ENCODE measurements around the gene TBPL1.
A peak's percentile ranks its signal among the peaks of the same experiment; 100 is the strongest.
"Not testable (repeated sequence)": the region's sequence is repeated elsewhere in the genome, so short reads cannot be mapped to it uniquely, and the experiment has no call there.

The TBPL1 gene

GRCh38 chr6:133952815-133953633, at the start of gene TBPL1:
Gene TBPL1 (plus strand): TSS chr6:133953224. CDS start chr6:133980126, 26,902 bp downstream.
- DNase-seq, result peak; percentile 85

GRCh38 chr6:133903855-133904254, 49.2 kb upstream of the TBPL1 start:
- no peak for DNase-seq

- no peak for DNase-seq
Measured at GRCh38 chr6:133906050-133906449, 47.0 kb upstream of the TBPL1 start.

- DNase-seq, result peak; percentile 70
Measured at GRCh38 chr6:133916650-133917151, 36.3 kb upstream of the TBPL1 start.

- DNase-seq, result no peak
Measured at GRCh38 chr6:133917781-133918180, 35.2 kb upstream of the TBPL1 start.

- DNase-seq, result no peak
Measured at GRCh38 chr6:133918208-133918930, 34.7 kb upstream of the TBPL1 start.

- no peak for DNase-seq
Measured at GRCh38 chr6:133919362-133919761, 33.7 kb upstream of the TBPL1 start.

GRCh38 chr6:133921249-133921859, 31.7 kb upstream of the TBPL1 start:
- peak; percentile 65 for DNase-seq

GRCh38 chr6:133923938-133924593, 29.0 kb upstream of the TBPL1 start:
- peak; percentile 46 for DNase-seq

- not testable (repeated sequence) for DNase-seq
Measured at GRCh38 chr6:133931221-133931620, 21.8 kb upstream of the TBPL1 start.

- DNase-seq, result not testable (repeated sequence)
Measured at GRCh38 chr6:133936352-133936751, 16.7 kb upstream of the TBPL1 start.

GRCh38 chr6:133937909-133938308, 15.1 kb upstream of the TBPL1 start:
- DNase-seq, result no peak

- no peak for DNase-seq
Measured at GRCh38 chr6:133938533-133938932, 14.5 kb upstream of the TBPL1 start.

GRCh38 chr6:133939778-133940667, 13.0 kb upstream of the TBPL1 start:
- DNase-seq, result no peak

- no peak for DNase-seq
Measured at GRCh38 chr6:133945158-133945557, 7.9 kb upstream of the TBPL1 start.

GRCh38 chr6:133947302-133947900, 5.6 kb upstream of the TBPL1 start:
- DNase-seq, result no peak

GRCh38 chr6:133948472-133948871, 4.6 kb upstream of the TBPL1 start:
- no peak for DNase-seq

- DNase-seq, result no peak
Measured at GRCh38 chr6:133951227-133951626, 1.8 kb upstream of the TBPL1 start.

- DNase-seq, result peak; percentile 33
Measured at GRCh38 chr6:133951881-133952814, 876 bp upstream of the TBPL1 start.
